Nephron (organoid): Measurements from ENCODE around the gene CAPNS2.

Source experiments
- H3K27ac Mint-ChIP-seq, 3 experiments: 2 replicates each; pipeline ENCODE4 v1.8.0; 2020; ENCODE audit warnings: mixed read lengths in 3 of 3, mild to moderate bottlenecking in 2 of 3, moderate library complexity in 1 of 3
- H3K27me3 Mint-ChIP-seq: 2 replicates; pipeline ENCODE4 v1.8.0; 2021; ENCODE audit warnings: low read depth, mild to moderate bottlenecking, moderate library complexity, mixed read lengths
- H3K36me3 Mint-ChIP-seq: 2 replicates; pipeline ENCODE4 v1.8.0; 2020; ENCODE audit warnings: low read depth, mixed read lengths
- H3K4me1 Mint-ChIP-seq: 2 replicates; pipeline ENCODE4 v1.8.0; 2020; ENCODE audit warnings: mixed read lengths
- H3K4me3 Mint-ChIP-seq, 3 experiments: 2 replicates each; pipeline ENCODE4 v1.8.0; 2020; ENCODE audit warnings: mild to moderate bottlenecking in 3 of 3, mixed read lengths in 3 of 3, moderate library complexity in 2 of 3
- H3K9me3 Mint-ChIP-seq: 2 replicates; pipeline ENCODE4 v1.8.0; 2020; ENCODE audit warnings: mixed read lengths
- CTCF ChIP-seq, 3 experiments: fragments of 200-600 bp; sonication (generic); IDR thresholded peaks; one replicate each; pipeline ENCODE4 v1.5.0; 2021; ENCODE audit warnings: antibody characterized with exemption in 3 of 3; ENCODE audit not compliant: unreplicated experiment in 3 of 3

CAPNS2 gene

GRCh38 chr16:55566432-55567175 lies at the start of gene CAPNS2:
TSS of gene CAPNS2 (plus strand) at chr16:55566684. CDS start at chr16:55566757, 73 bp downstream.
- Mint-ChIP-seq H3K27me3 (no peaks in the 10 kb centered on the region), H3K9me3 (no peaks in the 10 kb centered on the region), H3K27ac (peak within 1 kb of the TSS in 1 of 3 experiments; percentile 4), H3K4me3 (no peak within 1 kb of the TSS), H3K36me3 (no peaks in the 10 kb centered on the region), H3K4me1 (peaks cover 24% of the 10 kb centered on the region)
- no peak for TF ChIP-seq CTCF (IDR thresholded peaks at IDR 0.05; ENCODE audit: unreplicated experiment in 3 of 3)

- H3K4me3 Mint-ChIP-seq = no peak overlapping the region
- no peaks in the 10 kb centered on the region for H3K4me1 Mint-ChIP-seq
- H3K27me3 Mint-ChIP-seq = no peaks in the 10 kb centered on the region
- H3K27ac Mint-ChIP-seq = no peak overlapping the region
- no peak for TF ChIP-seq CTCF (IDR thresholded peaks at IDR 0.05; ENCODE audit: unreplicated experiment in 3 of 3)
- H3K9me3 Mint-ChIP-seq = peaks cover 27% of the 10 kb centered on the region
- H3K36me3 Mint-ChIP-seq = peaks cover 6% of the 10 kb centered on the region
Observed at GRCh38 chr16:55521792-55522191, 44.7 kb upstream of the CAPNS2 start.

GRCh38 chr16:55526441-55526840 lies 40.0 kb upstream of the CAPNS2 start:
- Mint-ChIP-seq H3K27me3 (no peaks in the 10 kb centered on the region), H3K4me1 (no peaks in the 10 kb centered on the region), H3K4me3 (no peak overlapping the region), H3K36me3 (no peaks in the 10 kb centered on the region), H3K9me3 (peaks cover 10% of the 10 kb centered on the region), H3K27ac (no peak overlapping the region)
- TF ChIP-seq CTCF (IDR thresholded peaks at IDR 0.05; ENCODE audit: unreplicated experiment in 3 of 3) = no peak

- no peak for TF ChIP-seq CTCF (IDR thresholded peaks at IDR 0.05; ENCODE audit: unreplicated experiment in 3 of 3)
- Mint-ChIP-seq H3K4me3 (no peak overlapping the region), H3K27me3 (no peaks in the 10 kb centered on the region), H3K27ac (no peak overlapping the region), H3K4me1 (no peaks in the 10 kb centered on the region), H3K36me3 (no peaks in the 10 kb centered on the region), H3K9me3 (no peaks in the 10 kb centered on the region)
Observed at GRCh38 chr16:55527885-55528284, 38.6 kb upstream of the CAPNS2 start.

- H3K27ac Mint-ChIP-seq = no peak overlapping the region
- no peak for TF ChIP-seq CTCF (IDR thresholded peaks at IDR 0.05; ENCODE audit: unreplicated experiment in 3 of 3)
- H3K36me3 Mint-ChIP-seq = no peaks in the 10 kb centered on the region
- H3K4me1 Mint-ChIP-seq = no peaks in the 10 kb centered on the region
- no peaks in the 10 kb centered on the region for H3K27me3 Mint-ChIP-seq
- no peak overlapping the region for H3K4me3 Mint-ChIP-seq
- no peaks in the 10 kb centered on the region for H3K9me3 Mint-ChIP-seq
Observed at GRCh38 chr16:55529018-55529417, 37.5 kb upstream of the CAPNS2 start.

GRCh38 chr16:55530316-55530856 lies 36.1 kb upstream of the CAPNS2 start:
- H3K9me3 Mint-ChIP-seq = no peaks in the 10 kb centered on the region
- no peak overlapping the region for H3K27ac Mint-ChIP-seq
- no peak for TF ChIP-seq CTCF (IDR thresholded peaks at IDR 0.05; ENCODE audit: unreplicated experiment in 3 of 3)
- H3K36me3 Mint-ChIP-seq = no peaks in the 10 kb centered on the region
- H3K4me1 Mint-ChIP-seq = no peaks in the 10 kb centered on the region
- H3K27me3 Mint-ChIP-seq = no peaks in the 10 kb centered on the region
- H3K4me3 Mint-ChIP-seq = no peak overlapping the region
